Neutrophil (primary cell): ENCODE measurements around the gene NRG3.

ENCODE experiments used
- H3K27ac ChIP-seq: fragments of 200-600 bp; sonication (generic); 2 replicates; pipeline ENCODE4 v1.5.1; 2016; ENCODE audit warnings: mild to moderate bottlenecking, moderate library complexity
- H3K27me3 ChIP-seq: fragments of 200-600 bp; sonication (generic); 2 replicates; pipeline ENCODE4 v1.6.0; 2016; ENCODE audit warnings: mild to moderate bottlenecking
- H3K36me3 ChIP-seq: fragments of 200-600 bp; sonication (generic); 2 replicates; pipeline ENCODE4 v1.5.1; 2017
- H3K4me1 ChIP-seq, 2 experiments: fragments of 200-600 bp in 1 of 2; sonication (generic) in 1 of 2; 1 replicate in 1 of 2; 2 replicates in 1 of 2; pipeline versions ENCODE4 v1.5.1 to v1.6.1; 2013 to 2016; ENCODE audit warnings: low read depth in 1 of 2, low read length in 1 of 2, mild to moderate bottlenecking in 1 of 2, moderate library complexity in 1 of 2; ENCODE audit not compliant: control insufficient read depth in 1 of 2, insufficient read depth in 1 of 2
- H3K4me3 ChIP-seq, 2 experiments: fragments of 200-600 bp in 1 of 2; sonication (generic) in 1 of 2; 1 replicate in 1 of 2; 2 replicates in 1 of 2; pipeline ENCODE4 v1.5.1; 2013 to 2016; ENCODE audit warnings: low read depth in 1 of 2, low read length in 1 of 2, mild to moderate bottlenecking in 1 of 2, moderate library complexity in 1 of 2
- H3K9me3 ChIP-seq: fragments of 200-600 bp; sonication (generic); 2 replicates; pipeline ENCODE4 v1.5.1; 2016
- TF ChIP-seq, protein P1 (sequence below): fragments of 200-600 bp; sonication (generic); IDR thresholded peaks from 2 replicates; pipeline ENCODE4 v1.5.1; 2016; ENCODE audit warnings: antibody characterized with exemption

The NRG3 gene

DNA sequence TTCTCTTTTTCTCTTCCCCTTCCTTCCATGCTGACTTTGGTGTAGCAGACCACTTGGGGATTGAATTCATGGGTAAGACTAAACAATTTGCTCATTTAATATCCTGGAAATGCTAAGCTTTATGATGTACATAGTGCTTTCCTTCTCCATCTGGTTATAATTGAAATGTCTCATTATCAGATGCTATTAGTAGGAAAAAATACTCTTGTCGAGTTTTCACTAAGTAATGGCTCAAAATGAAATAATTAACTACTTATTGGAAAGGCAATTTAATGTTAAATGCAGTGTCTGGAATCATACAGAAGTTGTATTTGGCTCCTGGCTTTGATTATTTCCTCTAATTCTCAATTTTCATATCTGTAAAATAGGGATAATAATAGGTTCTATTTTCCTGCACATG lies 990.4 kb downstream of the NRG3 start:
- H3K4me3 ChIP-seq: no peak overlapping the region
- no peak overlapping the region for H3K27ac ChIP-seq
- H3K27me3 ChIP-seq: no peaks in the 10 kb centered on the region
- no peaks in the 10 kb centered on the region for H3K9me3 ChIP-seq
- H3K4me1 ChIP-seq: no peaks in the 10 kb centered on the region
- no peaks in the 10 kb centered on the region for H3K36me3 ChIP-seq
- TF ChIP-seq, protein P1, sequence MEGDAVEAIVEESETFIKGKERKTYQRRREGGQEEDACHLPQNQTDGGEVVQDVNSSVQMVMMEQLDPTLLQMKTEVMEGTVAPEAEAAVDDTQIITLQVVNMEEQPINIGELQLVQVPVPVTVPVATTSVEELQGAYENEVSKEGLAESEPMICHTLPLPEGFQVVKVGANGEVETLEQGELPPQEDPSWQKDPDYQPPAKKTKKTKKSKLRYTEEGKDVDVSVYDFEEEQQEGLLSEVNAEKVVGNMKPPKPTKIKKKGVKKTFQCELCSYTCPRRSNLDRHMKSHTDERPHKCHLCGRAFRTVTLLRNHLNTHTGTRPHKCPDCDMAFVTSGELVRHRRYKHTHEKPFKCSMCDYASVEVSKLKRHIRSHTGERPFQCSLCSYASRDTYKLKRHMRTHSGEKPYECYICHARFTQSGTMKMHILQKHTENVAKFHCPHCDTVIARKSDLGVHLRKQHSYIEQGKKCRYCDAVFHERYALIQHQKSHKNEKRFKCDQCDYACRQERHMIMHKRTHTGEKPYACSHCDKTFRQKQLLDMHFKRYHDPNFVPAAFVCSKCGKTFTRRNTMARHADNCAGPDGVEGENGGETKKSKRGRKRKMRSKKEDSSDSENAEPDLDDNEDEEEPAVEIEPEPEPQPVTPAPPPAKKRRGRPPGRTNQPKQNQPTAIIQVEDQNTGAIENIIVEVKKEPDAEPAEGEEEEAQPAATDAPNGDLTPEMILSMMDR: no peak

DNA sequence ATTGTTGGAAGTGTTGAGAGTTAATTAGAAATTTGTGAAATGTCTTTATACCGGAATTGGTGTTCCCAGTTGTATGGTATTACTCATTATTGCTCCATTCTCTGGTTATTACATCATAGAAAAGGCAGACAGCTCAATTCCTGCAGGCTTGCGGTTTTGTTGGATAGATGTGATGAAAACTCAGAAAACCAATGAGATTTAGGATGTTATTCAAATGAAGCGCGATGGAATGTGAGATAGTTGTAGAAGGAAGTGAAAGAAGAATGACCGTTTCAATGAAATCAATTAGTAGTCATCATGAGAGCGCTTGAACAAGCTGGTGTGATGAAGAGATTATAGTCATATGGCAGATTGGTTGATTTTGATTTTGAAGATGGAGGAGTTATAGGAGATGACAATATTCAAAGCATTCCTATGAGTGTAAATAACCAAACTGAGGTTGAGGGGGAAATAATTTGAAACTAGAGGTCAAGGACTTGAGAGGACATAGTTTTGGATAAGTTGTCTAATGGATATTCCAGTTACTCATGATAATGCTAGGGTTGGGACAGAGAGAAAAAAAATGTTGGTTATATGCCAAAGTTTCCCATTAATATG lies 991.5 kb downstream of the NRG3 start:
- no peak overlapping the region for H3K4me3 ChIP-seq
- H3K36me3 ChIP-seq: no peaks in the 10 kb centered on the region
- TF ChIP-seq, protein P1: no peak
- no peaks in the 10 kb centered on the region for H3K9me3 ChIP-seq
- H3K27ac ChIP-seq: no peak overlapping the region
- H3K4me1 ChIP-seq: no peaks in the 10 kb centered on the region
- H3K27me3 ChIP-seq: no peaks in the 10 kb centered on the region

DNA sequence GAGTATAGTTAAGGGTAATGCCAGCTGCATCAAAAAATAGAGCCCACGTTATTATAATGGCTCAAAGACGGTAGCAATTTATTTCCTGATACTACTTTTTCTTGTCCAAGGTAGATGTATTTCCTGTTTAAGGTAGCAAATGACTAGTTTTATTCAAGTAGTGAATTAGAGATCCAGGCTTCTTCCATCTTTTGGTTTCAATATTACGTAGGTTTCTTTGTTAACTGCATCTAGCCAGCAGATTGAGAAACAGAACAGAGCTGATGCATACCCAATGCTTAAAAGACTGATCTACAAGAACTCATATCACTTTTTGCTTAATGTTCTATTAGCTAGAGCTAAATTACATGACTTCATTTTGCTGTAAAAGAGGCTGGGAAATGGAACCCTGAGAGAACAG lies 992.1 kb downstream of the NRG3 start:
- TF ChIP-seq, protein P1: no peak
- no peaks in the 10 kb centered on the region for H3K36me3 ChIP-seq
- no peak overlapping the region for H3K4me3 ChIP-seq
- H3K4me1 ChIP-seq: no peaks in the 10 kb centered on the region
- H3K27me3 ChIP-seq: no peaks in the 10 kb centered on the region
- no peaks in the 10 kb centered on the region for H3K9me3 ChIP-seq
- H3K27ac ChIP-seq: no peak overlapping the region

DNA sequence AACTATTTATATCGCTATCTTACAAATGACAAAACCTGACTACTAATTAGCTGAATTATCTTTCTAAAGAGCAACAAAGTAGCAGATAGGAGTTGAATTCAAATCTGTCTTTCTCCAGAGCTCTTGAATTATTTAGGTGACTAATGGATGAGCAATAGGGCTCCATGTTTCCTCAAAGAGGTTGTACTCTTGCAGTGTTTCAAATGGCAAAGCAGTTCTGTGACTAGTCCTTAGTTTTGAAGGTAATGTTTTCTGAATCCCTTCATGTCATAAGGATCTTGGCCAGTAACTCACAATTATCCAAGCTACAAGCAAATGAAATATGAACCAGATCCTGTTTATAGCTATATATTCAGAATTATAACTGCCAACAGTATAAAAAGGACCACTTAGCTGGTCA lies 999.7 kb downstream of the NRG3 start:
- Histone ChIP-seq H3K36me3 (no peaks in the 10 kb centered on the region), H3K4me1 (no peaks in the 10 kb centered on the region), H3K27ac (no peak overlapping the region), H3K4me3 (no peak overlapping the region), H3K9me3 (no peaks in the 10 kb centered on the region), H3K27me3 (no peaks in the 10 kb centered on the region)
- TF ChIP-seq, protein P1: no peak

DNA sequence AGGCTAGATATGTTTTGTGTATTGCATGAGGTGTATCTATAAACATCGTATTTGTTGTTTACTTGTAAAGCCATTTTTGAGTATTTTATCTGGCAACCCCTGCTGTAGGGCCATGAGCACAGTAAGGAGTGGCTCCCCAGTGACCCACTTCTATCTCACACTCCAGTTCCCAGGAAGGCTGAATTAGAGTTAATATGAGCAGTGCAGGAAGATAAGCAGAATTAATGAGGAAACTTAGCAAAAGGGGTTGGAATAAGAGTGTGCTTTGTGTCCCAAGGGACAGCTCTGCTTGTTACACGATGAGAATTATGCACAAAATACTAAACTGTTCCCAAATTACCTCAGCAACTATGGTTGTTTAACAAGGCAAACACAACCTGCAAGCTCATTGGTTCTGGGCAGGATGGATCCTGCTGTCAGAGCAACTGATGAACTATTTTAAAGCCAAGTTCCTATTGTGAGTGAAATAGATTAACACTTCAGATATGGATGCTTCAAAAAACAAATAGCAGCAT lies 1005.8 kb downstream of the NRG3 start:
- H3K36me3 ChIP-seq: no peaks in the 10 kb centered on the region
- H3K27me3 ChIP-seq: no peaks in the 10 kb centered on the region
- no peaks in the 10 kb centered on the region for H3K9me3 ChIP-seq
- no peak overlapping the region for H3K4me3 ChIP-seq
- TF ChIP-seq, protein P1: no peak
- no peak overlapping the region for H3K27ac ChIP-seq
- no peaks in the 10 kb centered on the region for H3K4me1 ChIP-seq
